ENCODE measurements around the gene LRRC10B.

LRRC10B gene

GRCh38 chr11:61485080-61485479 lies 23.5 kb upstream of the LRRC10B start:
- TF ChIP-seq FOXP2 (optimal IDR thresholded peaks at IDR 0.05; ENCODE audit: borderline replicate concordance, extremely low read depth, extremely low read length, insufficient read depth), result no peak
- no peak for TF ChIP-seq TAF1 (IDR thresholded peaks at IDR 0.05; ENCODE audit: borderline replicate concordance, insufficient read depth, low read length)
- TF ChIP-seq POLR2AphosphoS5 (IDR thresholded peaks at IDR 0.05; ENCODE audit: low read depth, low read length), result no peak
- TF ChIP-seq REST (IDR thresholded peaks at IDR 0.05; ENCODE audit: insufficient read depth in 1 of 2, low read depth in 2 of 2, low read length in 2 of 2), result no peak
- TF ChIP-seq SIN3A (IDR thresholded peaks at IDR 0.05; ENCODE audit: borderline replicate concordance, insufficient read depth, low read length), result no peak

GRCh38 chr11:61486011-61486620 lies 22.4 kb upstream of the LRRC10B start:
- TF ChIP-seq TAF1 (IDR thresholded peaks at IDR 0.05; ENCODE audit: borderline replicate concordance, insufficient read depth, low read length) (no peak), REST (IDR thresholded peaks at IDR 0.05; ENCODE audit: insufficient read depth in 1 of 2, low read depth in 2 of 2, low read length in 2 of 2) (no peak), FOXP2 (optimal IDR thresholded peaks at IDR 0.05; ENCODE audit: borderline replicate concordance, extremely low read depth, extremely low read length, insufficient read depth) (no peak), SIN3A (IDR thresholded peaks at IDR 0.05; ENCODE audit: borderline replicate concordance, insufficient read depth, low read length) (no peak), POLR2AphosphoS5 (IDR thresholded peaks at IDR 0.05; ENCODE audit: low read depth, low read length) (no peak)

- TF ChIP-seq SIN3A (IDR thresholded peaks at IDR 0.05; ENCODE audit: borderline replicate concordance, insufficient read depth, low read length) (no peak), REST (IDR thresholded peaks at IDR 0.05; ENCODE audit: insufficient read depth in 1 of 2, low read depth in 2 of 2, low read length in 2 of 2) (no peak), TAF1 (IDR thresholded peaks at IDR 0.05; ENCODE audit: borderline replicate concordance, insufficient read depth, low read length) (no peak), FOXP2 (optimal IDR thresholded peaks at IDR 0.05; ENCODE audit: borderline replicate concordance, extremely low read depth, extremely low read length, insufficient read depth) (no peak), POLR2AphosphoS5 (IDR thresholded peaks at IDR 0.05; ENCODE audit: low read depth, low read length) (no peak)
These were observed 21.8 kb upstream of the LRRC10B start for GRCh38 chr11:61486779-61487178.

GRCh38 chr11:61487342-61488025 lies 21.1 kb upstream of the LRRC10B start:
- TF ChIP-seq FOXP2 (optimal IDR thresholded peaks at IDR 0.05; ENCODE audit: borderline replicate concordance, extremely low read depth, extremely low read length, insufficient read depth) (no peak), REST (IDR thresholded peaks at IDR 0.05; ENCODE audit: insufficient read depth in 1 of 2, low read depth in 2 of 2, low read length in 2 of 2) (no peak), POLR2AphosphoS5 (IDR thresholded peaks at IDR 0.05; ENCODE audit: low read depth, low read length) (no peak), TAF1 (IDR thresholded peaks at IDR 0.05; ENCODE audit: borderline replicate concordance, insufficient read depth, low read length) (no peak), SIN3A (IDR thresholded peaks at IDR 0.05; ENCODE audit: borderline replicate concordance, insufficient read depth, low read length) (no peak)
